T-helper 2 cell treated with Interferon-gamma antibody and Interleukin-4, amounts not matched to agents 100 ng/mL and 5 ng/mL, for 36 hours (primary cell): Measurements from ENCODE around the gene FAM200C. TPM values are rescaled to one million over a fixed set of nuclear protein-coding genes. Genes with fewer than 3 reads are reported as not detected.

Experiments used
- total RNA-seq: library from RNA; stranded (reverse); gene quantifications from 2 replicates; pipeline ENCODE4 v1.2.3, GENCODE V29; 2022

FAM200C gene
- total RNA-seq, 1 donor from 2014 or later: 1.0 TPM

Other genes with a start within 250 kb of the FAM200C start
- not detected in 2 replicates for gene FABP6, start 170.5 kb downstream of the FAM200C start, total RNA-seq
- not detected in 2 replicates for gene CCNJL, start 87.5 kb downstream of the FAM200C start, total RNA-seq
- not detected in 2 replicates for gene C1QTNF2, start 29.4 kb downstream of the FAM200C start, total RNA-seq
- gene SLU7, start 19.0 kb upstream of the FAM200C start, total RNA-seq: 37.8 and 40.5 TPM in 2 replicates
- 142 and 145 TPM in 2 replicates for gene PTTG1, start 21.8 kb upstream of the FAM200C start, total RNA-seq